SU-DHL-6 (cell line): ENCODE results near the gene TMIGD2.

ENCODE experiments used
- CTCF ChIP-seq: fragments of 200-600 bp; sonication (generic); IDR thresholded peaks from one replicate; pipeline ENCODE4 v1.5.1; 2017; ENCODE audit warnings: antibody characterized with exemption, mild to moderate bottlenecking, low read length, moderate library complexity; ENCODE audit not compliant: insufficient read depth, poor library complexity, severe bottlenecking
- EZH2phosphoT487 ChIP-seq: fragments of 200-600 bp; sonication (generic), shearing (Covaris generic); conservative IDR thresholded peaks from 2 replicates; pipeline ENCODE4 v1.6.1; 2018; ENCODE audit warnings: mild to moderate bottlenecking, antibody characterized with exemption, low read length, moderate library complexity, mixed read lengths

GRCh38 chr19:4304538-4305256, 2.5 kb upstream of the TMIGD2 start, which contains the start of gene FSD1:
- TF ChIP-seq CTCF, result no peak
- no peak for TF ChIP-seq EZH2phosphoT487
